ENCODE results near the gene DLGAP1.

The DLGAP1 gene

GRCh38 chr18:4445902-4446301 lies 9.2 kb downstream of the DLGAP1 start:
- TF ChIP-seq CTCF (IDR thresholded peaks at IDR 0.05; ENCODE audit: extremely low read depth, missing control alignments) = no peak
- DNase-seq (ENCODE audit: low spot score) = no peak

- no peak for TF ChIP-seq CTCF (IDR thresholded peaks at IDR 0.05; ENCODE audit: extremely low read depth, missing control alignments)
- no peak for DNase-seq (ENCODE audit: low spot score)
Observed at GRCh38 chr18:4444306-4444705, 10.8 kb downstream of the DLGAP1 start.

DNA sequence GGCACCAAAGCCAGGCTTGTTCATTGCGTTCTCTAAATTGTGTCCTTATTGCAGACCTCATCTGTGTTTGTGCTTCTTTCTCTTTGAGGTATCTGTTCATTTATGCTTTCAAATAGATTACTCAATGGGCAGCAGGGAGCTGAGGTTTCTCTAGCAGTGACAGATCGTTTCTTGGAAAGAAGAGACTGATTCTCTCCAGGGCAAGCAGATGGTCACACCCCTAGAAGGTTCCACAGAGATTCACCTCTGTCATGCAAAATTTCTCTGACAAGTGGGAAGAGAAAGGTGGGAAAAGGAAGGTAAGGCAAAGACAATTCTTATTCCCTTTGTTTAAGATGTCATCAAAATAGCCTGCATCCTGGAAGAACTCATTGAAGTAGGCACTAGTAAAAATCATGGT lies 14.0 kb downstream of the DLGAP1 start:
- TF ChIP-seq CTCF (IDR thresholded peaks at IDR 0.05; ENCODE audit: extremely low read depth, missing control alignments) = no peak
- DNase-seq (ENCODE audit: low spot score) = no peak

DNA sequence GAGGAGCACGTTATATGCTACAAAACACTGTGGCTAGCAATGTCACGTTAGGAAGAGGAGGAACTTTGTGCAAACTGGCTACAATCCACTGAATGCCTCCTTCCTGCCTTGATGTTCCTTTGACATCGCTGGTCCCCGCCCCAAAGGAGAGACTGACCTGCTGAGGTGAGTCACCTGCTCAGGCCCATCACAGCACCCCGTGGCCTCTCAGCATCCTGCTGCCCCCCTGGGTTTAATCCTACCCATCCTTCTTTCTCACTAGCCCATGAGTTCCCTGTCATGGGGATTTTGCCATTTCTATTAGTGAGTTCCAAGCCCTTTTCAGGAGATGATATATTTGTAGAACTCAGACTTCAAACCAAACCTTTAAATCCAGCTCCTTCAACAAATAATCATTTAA lies 16.2 kb downstream of the DLGAP1 start:
- TF ChIP-seq CTCF (IDR thresholded peaks at IDR 0.05; ENCODE audit: extremely low read depth, missing control alignments) = no peak
- DNase-seq (ENCODE audit: low spot score) = no peak

- TF ChIP-seq CTCF (IDR thresholded peaks at IDR 0.05; ENCODE audit: extremely low read depth, missing control alignments) = no peak
- DNase-seq (ENCODE audit: low spot score) = no peak
Observed at GRCh38 chr18:4433717-4434116, 21.4 kb downstream of the DLGAP1 start.

DNA sequence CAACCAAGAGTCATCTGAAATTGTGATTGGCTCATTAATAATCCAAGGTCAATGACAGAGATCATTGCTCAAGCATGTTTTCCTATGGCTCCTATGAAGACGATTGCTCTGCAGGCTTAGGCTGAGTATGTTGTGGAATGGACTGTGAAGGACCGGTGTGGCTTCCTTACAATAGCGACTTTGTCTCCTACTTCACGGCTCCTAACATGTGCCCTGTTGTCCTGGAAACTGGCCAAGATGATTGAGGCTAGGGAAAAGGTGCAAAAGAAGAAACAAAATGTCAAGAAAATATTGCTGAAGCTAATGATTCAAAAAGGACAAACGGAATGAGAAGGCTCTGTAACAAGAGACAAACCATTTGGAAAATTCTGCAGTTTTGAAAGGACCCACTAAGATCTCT lies 24.3 kb downstream of the DLGAP1 start:
- TF ChIP-seq CTCF (IDR thresholded peaks at IDR 0.05; ENCODE audit: extremely low read depth, missing control alignments) = no peak
- no peak for DNase-seq (ENCODE audit: low spot score)

GRCh38 chr18:4417714-4418113 lies 37.4 kb downstream of the DLGAP1 start:
- DNase-seq (ENCODE audit: low spot score) = no peak
- TF ChIP-seq CTCF (IDR thresholded peaks at IDR 0.05; ENCODE audit: extremely low read depth, missing control alignments) = no peak

Data from GM20000 (cell line).